GM19468 (cell line): ENCODE data around the gene OASL.

ENCODE experiments used
- ATAC-seq: cut with Tn5 transposase; IDR thresholded peaks from one replicate; pipeline ENCODE4 v1.9.1; 2021; ENCODE audit warnings: mild to moderate bottlenecking, moderate library complexity, moderate number of reproducible peaks; ENCODE audit not compliant: unreplicated experiment; ENCODE audit errors: extremely low read depth

OASL gene

DNA sequence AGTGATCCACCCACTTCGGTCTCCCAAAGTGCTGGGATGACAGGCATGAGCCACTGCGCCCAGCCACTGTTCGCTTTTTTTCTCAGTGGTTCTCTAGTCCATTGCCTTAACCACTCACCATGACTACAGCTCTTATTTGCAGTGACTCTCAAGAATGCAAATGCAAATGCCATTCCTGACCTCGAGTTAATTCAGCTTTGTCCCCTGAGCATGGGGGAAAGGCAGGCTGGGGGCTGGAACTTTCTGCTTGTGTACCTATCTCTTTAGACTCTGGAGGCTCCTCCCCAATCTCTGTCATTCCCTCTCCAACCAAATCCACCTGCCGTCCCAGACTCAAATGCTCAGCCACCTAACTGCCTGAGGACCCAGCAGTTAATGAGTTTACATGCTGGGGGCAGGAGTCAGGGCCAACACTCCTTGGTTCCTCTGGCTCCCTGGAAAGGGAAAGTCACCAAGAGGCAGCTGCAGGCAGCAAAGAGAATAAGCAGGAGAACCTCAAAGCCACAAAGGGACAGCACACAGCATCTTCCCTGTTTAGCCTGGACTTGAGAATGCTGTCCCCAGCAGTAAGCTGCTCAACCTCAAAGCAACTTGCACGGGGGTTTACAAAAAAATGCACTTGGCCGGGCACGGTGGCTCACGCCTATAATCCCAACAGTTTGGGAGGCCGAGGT, 66.0 kb downstream of the OASL start:
- no peak for ATAC-seq

DNA sequence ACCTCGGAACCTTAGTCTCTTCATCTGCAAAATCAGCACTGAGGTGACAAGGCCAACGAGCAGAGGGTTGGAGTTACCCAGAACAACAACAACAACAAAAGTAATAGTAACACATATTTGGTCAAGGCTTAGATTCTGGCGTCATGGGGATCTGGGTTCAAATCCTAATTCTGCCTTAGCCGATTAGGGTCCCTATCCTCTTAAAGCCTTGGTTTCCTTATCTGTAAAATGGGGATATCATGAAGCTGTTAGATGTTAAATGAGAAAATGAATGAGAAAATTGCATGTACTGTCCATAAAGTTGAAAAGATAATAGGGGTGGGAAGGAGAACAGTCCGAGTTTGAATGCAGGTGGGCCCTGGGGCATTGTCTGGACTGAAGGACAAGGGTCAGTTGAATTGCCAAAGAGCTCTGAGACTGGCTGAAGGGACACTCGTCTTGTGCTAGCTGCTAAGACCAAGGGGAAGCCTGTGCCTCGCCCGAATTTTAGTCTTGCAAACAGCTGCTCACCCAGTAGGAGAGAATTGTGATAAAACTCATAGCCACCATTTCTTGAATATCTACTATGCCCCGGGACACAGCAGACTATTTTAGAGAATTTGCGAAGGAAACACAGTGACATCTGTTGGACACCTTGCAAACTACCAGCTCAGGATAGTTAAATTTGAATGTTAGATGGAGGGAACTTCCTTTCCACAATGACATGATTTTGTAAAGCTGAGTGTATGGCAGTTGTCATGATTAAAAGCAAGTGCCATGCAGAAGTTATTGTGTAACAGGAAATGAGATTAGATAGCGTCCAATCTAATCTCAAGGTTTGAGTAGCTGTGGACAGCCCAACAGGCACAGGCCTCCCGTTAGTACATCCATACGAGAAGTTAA, 67.5 kb downstream of the OASL start:
- no peak for ATAC-seq

DNA sequence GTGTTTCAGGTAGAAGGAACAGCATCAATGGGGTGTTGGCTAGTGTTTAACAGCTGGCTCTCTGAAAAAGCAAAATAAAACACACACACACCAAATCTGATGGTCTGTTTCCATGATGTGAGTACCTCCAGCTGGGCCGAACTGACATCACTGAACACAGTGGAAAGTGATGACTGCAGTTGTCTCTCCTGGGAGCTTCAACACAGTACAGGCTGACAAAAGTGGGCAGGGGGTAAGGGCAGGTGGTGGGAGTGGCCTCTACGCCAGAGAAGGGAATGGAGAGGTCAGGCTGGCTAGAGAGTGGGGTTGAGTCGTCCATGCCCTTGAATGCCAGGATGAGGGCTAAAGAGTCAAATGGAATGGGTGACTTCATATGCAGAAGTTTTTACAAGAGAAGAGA, 68.7 kb downstream of the OASL start:
- ATAC-seq, result no peak
